Prostate gland (tissue), 2 donors: ENCODE data around the gene SERPINB13.
"Not testable (repeated sequence)": the region's sequence is repeated elsewhere in the genome, so short reads cannot be mapped to it uniquely, and the experiment has no call there.

ENCODE experiments used
- POLR2A ChIP-seq: fragments of 450-650 bp; IDR thresholded peaks from one replicate; pipeline ENCODE4 v1.6.1; 2016; ENCODE audit warnings: antibody characterized with exemption, mild to moderate bottlenecking
- POLR2AphosphoS5 ChIP-seq: sonication (generic); formaldehyde crosslinking; IDR thresholded peaks from one replicate; pipeline ENCODE4 v1.6.1; 2017; ENCODE audit warnings: antibody characterized with exemption
- TF ChIP-seq, protein P1 (sequence below), 4 experiments: fragments of 200-600 bp in 2 of 4; fragments of 450-650 bp in 2 of 4; sonication (generic) in 2 of 4; IDR thresholded peaks; 1 replicate in 3 of 4; 2 replicates in 1 of 4; pipeline ENCODE4 v1.5.1; 2016 to 2019; ENCODE audit warnings: antibody characterized with exemption in 4 of 4, mild to moderate bottlenecking in 2 of 4, moderate library complexity in 2 of 4

DNA sequence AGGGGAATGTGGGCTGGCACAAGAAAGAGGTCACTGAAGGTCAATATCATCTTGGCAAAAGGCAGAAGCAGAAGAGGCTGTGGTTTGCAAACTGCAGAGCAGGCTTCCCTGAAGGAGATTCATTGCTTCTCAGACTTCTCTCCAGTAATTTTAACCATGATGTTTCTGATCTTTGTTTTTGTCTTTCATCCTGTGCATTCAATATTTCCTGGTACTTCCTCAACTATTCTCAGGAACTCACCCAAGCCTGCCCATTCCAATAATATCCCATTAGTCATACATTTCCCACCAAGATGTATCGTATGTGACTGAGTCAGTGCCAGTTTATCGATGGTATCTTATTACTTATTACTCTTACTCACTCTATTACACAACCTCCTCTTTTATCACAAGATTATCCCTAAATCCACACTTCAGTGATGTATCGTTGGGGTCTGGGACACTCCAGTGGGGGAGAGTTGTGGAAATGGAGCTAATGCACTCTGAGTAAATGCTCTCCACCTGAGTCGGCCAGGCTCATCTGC is 54.1 kb downstream of the SERPINB13 start:
- TF ChIP-seq POLR2A, POLR2AphosphoS5: not testable (repeated sequence)
- TF ChIP-seq, protein P1, sequence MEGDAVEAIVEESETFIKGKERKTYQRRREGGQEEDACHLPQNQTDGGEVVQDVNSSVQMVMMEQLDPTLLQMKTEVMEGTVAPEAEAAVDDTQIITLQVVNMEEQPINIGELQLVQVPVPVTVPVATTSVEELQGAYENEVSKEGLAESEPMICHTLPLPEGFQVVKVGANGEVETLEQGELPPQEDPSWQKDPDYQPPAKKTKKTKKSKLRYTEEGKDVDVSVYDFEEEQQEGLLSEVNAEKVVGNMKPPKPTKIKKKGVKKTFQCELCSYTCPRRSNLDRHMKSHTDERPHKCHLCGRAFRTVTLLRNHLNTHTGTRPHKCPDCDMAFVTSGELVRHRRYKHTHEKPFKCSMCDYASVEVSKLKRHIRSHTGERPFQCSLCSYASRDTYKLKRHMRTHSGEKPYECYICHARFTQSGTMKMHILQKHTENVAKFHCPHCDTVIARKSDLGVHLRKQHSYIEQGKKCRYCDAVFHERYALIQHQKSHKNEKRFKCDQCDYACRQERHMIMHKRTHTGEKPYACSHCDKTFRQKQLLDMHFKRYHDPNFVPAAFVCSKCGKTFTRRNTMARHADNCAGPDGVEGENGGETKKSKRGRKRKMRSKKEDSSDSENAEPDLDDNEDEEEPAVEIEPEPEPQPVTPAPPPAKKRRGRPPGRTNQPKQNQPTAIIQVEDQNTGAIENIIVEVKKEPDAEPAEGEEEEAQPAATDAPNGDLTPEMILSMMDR (IDR thresholded peaks at IDR 0.05) = not testable (repeated sequence)
